Muscle of arm (tissue), 12 donors: ENCODE results near the gene CRACR2A. TPM values are rescaled to one million over a fixed set of nuclear protein-coding genes. Genes with fewer than 3 reads are reported as not detected.

Experiments used
- DNase-seq: peaks from one replicate; pipeline ENCODE4 v3.0.0-alpha.2; 2013
- polyA plus RNA-seq, 12 donors: library from polyadenylated mRNA; unstranded; fragments of 120-200 nt; gene quantifications; one replicate each; pipeline ENCODE4 v1.2.1, GENCODE V29; 2013; ENCODE audit not compliant: insufficient read length in 12 of 12

CRACR2A gene
- polyA plus RNA-seq, 12 donors, result 1.3 to 2.4 (median 1.7) TPM; not detected in 2

DNA sequence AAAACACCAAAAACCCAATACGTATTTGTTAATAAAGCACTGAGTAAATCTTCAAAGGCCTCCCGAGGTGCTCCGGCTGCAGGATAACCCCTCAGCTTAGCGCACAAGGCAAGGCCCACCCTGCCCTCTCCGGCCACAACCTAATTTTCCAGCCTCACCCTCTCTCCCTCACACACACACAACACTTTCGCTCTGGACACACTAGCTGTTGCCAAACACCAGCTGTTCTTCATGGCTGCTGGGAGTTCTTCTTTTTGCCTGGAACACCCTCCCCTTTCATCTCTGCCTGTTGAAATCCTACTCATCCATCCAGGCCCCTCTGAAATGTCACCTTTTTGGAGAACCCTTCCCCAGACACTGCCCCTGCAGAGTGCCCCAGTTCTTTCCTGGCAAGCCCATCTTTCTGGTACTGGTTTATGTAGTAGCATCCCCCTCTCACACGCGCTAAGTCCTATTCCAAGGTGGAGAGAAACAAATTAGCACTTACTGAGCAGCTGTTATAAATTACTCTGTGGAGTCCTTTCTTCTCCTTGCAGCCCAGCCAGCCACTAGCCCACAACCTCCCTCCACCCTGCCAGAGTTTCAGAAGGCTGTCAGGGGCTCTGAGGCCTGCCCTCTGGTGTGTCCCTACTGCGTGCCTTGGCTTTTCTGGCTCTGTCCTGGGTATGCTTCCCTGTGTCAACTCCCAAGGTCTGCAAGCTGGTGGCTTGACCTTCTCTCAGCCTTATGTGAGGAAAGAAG is 805 bp upstream of the CRACR2A start:
- DNase-seq, result peak; percentile 43

- DNase-seq, result peak; percentile 18
Observed at GRCh38 chr12:3752096-3752709, 706 bp downstream of the CRACR2A start.

DNA sequence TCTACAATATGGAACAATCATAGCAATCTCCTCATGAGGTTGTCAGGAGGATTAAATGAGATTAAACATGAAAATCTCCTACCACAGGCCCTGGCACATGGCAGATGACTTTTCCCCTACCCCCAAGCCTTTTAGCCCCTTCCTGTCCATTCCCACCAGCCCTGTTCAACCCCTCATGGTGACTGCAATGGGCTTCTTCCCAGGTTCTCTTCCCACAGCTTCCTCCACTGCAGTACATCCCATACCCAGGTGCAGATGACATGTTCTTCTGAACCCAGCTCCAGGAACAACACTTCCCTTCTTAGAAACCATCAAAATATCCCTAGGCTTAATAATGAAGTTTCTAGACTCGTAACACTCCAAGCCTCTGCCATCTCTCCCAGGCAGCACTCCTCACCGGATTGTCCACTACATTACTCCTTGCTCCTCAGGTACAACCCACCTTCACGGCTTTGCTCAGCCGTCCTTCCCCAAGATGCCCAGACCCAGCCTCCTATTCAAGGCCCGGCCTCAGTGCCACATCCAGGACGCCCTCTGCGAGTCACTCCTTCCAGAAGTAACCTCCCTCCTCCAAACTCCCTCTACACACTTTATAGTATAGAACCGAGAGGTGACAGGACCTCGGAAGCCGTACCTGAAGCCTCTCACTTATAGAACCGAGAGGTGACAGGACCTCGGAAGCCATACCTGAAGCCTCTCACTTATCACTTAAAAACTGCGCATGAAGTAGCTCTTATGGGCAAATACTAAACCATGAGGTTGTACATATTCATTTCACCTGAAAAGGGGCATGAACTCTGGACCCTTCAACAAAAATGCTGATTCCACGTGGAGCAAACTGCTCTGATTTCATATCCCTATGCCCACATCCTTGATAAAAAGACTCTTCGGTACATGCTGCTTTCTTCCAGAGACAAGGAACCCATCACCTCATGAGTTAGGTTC is 1.5 kb downstream of the CRACR2A start:
- no peak for DNase-seq

GRCh38 chr12:3750616-3751015 is 2.3 kb downstream of the CRACR2A start:
- DNase-seq, result no peak

GRCh38 chr12:3748620-3749019 is 4.3 kb downstream of the CRACR2A start:
- no peak for DNase-seq

DNA sequence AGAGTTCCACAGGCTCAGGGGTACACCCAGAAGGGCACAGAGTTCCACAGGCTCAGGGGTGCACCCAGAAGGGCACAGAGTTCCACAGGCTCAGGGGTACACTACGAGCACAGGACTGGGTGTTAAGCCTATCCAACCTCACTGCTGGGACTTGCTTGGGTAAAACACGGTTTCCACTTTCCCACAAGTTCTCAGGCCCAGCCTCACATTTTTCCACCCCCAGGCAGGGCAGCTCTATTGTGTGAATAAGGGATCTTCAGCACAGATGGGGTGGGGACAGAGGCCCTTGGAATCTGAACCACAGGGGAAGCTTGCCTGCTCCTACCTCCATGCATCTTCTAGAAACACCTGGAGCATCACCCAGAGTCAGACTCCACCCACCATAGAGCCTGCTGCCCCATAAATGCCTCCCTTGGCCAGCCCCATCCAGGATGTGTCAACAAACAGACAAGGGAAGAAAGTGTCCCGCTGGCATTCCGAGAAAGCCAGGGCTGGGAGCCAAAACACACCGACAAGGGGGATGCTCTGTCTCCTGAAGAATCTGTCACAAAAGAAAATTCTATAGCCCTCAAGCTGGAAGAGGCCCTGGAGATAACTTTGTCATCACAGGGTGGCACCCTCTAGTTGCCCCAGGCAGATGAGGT is 4.8 kb downstream of the CRACR2A start:
- DNase-seq, result no peak

DNA sequence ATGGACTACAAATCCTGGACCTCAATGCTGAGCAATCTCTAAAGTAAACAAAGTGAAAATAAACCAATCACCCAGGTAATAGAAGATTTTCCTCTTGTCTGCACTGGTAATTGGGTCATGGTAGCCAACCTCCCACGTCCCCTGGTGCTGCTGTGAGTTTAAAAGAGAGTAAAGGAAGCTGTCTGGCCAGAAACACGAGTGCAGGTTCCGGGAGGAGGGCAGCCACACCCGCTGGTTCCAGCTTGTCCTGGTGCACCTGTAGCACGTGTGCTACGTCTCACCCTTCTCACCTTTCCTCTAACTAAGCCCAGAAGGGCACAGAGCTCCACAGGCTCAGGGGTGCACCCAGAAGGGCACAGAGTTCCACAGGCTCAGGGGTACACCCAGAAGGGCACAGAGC is 5.4 kb downstream of the CRACR2A start:
- DNase-seq, result no peak

DNA sequence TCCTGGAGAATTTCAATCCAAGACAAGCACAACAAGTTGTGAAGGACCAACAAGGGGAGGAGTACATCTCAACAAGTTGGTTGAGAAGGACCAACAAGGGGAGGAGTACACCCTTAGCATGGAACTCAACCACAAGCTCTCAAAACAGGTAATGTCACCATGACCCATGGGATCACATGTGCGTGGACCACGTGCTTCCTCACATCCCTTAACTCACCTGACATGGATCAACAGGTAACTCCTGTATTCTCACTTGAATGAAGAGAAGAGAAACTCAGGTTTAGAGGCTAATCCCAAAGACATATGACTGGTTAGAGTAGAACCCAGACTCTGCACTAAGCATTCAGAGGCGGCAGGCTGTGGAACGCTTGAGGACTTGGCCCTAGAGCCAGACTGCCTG is 6.2 kb downstream of the CRACR2A start:
- no peak for DNase-seq

DNA sequence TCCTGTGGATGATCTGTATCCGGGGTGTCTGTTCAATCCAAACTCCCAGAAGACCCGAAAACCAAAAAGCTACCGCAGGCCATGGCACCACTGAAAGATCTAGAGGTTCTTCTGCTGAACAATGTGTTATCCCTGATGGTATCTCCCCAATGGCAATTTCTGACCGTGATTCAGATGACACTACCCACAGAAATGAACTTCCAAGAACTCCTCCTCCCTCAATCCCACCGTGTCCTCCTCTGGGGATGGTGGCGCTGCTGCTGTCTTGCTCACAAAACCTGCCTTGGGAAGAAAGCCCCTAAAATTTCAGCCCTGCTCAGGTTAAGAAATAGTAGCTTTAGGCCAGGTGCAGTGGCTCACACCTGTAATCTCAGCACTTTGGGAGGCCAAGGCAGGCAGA is 7.8 kb downstream of the CRACR2A start:
- no peak for DNase-seq

DNA sequence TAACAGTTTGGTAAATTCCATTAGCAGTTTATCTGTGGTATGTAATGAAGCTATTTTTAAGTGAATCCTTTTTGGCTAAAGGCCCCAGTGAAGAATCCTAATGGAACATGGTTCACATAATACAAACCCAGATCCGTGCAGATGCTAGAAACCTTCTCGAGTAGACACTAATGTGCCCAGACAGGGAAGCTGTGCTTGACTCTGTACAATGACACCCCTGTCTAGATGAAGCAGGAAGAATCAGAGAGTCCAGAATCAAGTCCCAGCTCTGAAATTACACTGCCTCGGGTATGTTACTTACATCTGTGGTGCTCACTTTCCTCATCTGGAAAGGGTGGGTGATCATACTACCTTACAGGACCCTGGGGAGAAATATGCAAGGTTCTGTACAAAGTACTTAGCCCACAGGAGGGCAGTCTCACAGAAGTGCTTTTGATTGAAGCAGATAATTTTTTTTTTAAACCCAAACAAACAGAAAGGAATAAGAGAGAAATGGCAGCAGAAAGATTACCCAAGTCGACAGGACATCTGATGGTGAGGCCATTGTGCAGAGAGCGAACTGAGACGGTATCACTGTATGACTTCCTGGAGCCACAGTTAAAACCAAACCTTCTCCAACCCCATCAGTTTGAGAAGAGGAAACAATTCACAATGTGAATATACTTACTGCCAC is 8.5 kb downstream of the CRACR2A start:
- no peak for DNase-seq

- no peak for DNase-seq
Observed at GRCh38 chr12:3743803-3744202, 9.1 kb downstream of the CRACR2A start.

- DNase-seq, result no peak
Observed at GRCh38 chr12:3741882-3742672, 10.8 kb downstream of the CRACR2A start.

- no peak for DNase-seq
Observed at GRCh38 chr12:3740480-3741231, 12.3 kb downstream of the CRACR2A start.

GRCh38 chr12:3735432-3735831 is 17.5 kb downstream of the CRACR2A start:
- no peak for DNase-seq

GRCh38 chr12:3732901-3733300 is 20.0 kb downstream of the CRACR2A start:
- no peak for DNase-seq

GRCh38 chr12:3730111-3730510 is 22.8 kb downstream of the CRACR2A start:
- no peak for DNase-seq

DNA sequence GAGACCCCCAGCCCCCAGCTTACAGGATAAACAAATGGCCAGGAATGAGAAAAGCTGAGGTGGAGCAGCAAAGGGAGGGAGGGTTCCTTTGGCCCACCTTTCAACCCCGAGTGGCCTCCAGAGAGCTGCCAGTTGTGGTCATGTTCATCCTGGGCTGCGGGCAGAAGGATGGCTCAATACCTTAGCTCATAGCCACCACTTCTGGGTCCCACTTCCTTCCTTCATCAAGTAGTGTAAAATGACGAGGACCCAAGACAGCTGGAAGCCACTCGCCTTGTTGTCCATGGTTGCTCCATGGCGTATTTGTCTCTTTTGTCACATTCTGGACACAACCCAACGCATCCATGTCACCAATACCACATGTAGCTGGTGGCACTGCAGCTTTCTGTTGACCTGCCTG is 24.2 kb downstream of the CRACR2A start:
- no peak for DNase-seq

DNA sequence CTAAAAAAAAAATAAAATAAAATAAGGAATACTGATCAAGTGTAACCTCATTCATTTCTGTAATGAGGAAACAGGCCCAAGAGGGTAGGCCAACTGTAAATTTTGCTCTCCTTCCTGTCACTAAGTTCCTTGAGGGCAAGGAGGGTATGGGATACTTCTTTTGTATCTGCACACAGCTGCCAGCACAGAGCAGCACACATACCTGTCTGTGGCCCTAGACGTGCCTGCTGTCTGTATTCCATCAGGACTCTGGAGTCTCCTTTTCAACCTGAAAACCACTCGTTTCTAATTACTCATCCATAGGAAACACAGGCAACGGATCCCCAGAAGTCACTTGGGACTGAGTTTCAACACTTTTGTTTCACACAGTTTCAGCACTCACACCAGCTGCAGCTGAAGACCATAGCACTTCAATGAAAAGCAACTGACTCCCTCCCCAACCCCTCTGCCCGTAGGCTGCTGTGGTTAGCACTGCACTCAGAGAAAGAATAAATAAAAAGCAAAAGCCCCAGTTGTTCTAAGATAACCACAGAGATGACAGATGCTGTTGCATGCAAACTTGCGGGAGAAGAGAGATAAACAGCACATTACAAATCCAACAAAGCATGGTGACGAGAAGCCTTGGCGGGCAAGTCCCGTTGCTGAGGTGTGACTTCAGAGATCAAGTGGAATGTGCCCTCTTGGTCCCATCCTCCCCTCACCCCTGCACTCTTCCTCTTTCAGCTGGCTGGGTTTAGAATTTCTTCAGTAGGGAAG is 24.9 kb downstream of the CRACR2A start:
- peak; percentile 18 for DNase-seq

DNA sequence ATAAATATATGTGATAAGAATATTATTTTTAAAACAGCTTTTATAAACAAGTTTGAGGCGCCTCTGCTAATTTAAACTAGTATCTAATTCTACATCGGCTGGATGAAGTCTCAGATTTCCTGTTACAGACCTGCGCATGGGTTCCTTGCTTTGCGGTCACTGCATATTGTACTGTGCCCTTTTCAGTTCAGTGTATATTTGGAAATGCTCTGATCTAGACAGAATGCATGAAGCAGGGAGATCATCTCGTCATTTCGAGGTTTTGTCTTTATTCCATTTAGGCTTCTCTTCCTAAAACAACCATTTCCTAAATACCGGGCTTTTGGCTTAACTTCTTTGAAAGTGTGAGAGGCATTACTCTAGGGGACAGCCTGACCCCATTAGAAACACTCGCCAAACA is 25.6 kb downstream of the CRACR2A start:
- no peak for DNase-seq
